Right ventricle myocardium superior (tissue), 1 donor: ENCODE results near the gene DPP3. TPM values are rescaled to one million over a fixed set of nuclear protein-coding genes. Genes with fewer than 3 reads are reported as not detected.
"Not testable (repeated sequence)": the region's sequence is repeated elsewhere in the genome, so short reads cannot be mapped to it uniquely, and the experiment has no call there.

Experiments
- ATAC-seq: fragments of 200-7000 bp; cut with Tn5 transposase; one replicate; pipeline ENCODE4 v1.9.1; 2020; ENCODE audit warnings: mild to moderate bottlenecking; ENCODE audit not compliant: poor library complexity
- DNase-seq: peaks from one replicate; pipeline ENCODE4 v3.0.0-alpha.2; 2020
- intact Hi-C: fragments of 100-400 bp; cut with DNase I; formaldehyde crosslinking; loops from one replicate; pipeline ENCODE4 v1.11.2; 2022
- total RNA-seq: library from RNA; stranded (reverse); fragmentation: NEBNext Ultra II Directional; extraction: Animal tissue kit (Norgen Biotek cat#: 25700); gene quantifications from one replicate; pipeline ENCODE4 v1.2.1, GENCODE V29; 2021
- donor health status: DM: no; HTN: yes; CAD: no; lungs with severe emphysema.

Gene DPP3
- total RNA-seq, 1 donor from 2014 or later, result 11.1 TPM

- no peak for DNase-seq
- intact Hi-C loops, result no loop called here
- ATAC-seq, result no peak
These were observed 28.9 kb downstream of the DPP3 start for GRCh38 chr11:66509131-66509561.

- intact Hi-C loops, result no loop called here
- ATAC-seq, result peak; percentile 98
These were observed 30.2 kb downstream of the DPP3 start, which contains the start of gene BBS1 for GRCh38 chr11:66510271-66510989. Gene BBS1, plus strand, starts transcription at chr11:66510635. Its CDS starts 25 bp downstream, at chr11:66510660.

GRCh38 chr11:66510990-66511339 lies 30.7 kb downstream of the DPP3 start:
- no peak for ATAC-seq
- DNase-seq, result no peak
- intact Hi-C loops, result no loop called here

More at GRCh38 chr11:66510271-66510989, 30.2 kb downstream of the DPP3 start, which contains the start of gene BBS1:
- DNase-seq, result peak; percentile 95

GRCh38 chr11:66523611-66524010 lies 43.4 kb downstream of the DPP3 start:
- intact Hi-C loops, result no loop called here
- DNase-seq (peak; percentile 72), ATAC-seq (peak; percentile 90)

GRCh38 chr11:66524304-66525040 lies 44.2 kb downstream of the DPP3 start:
- intact Hi-C loops, result no loop called here
- DNase-seq (no peak), ATAC-seq (peak; percentile 48)

GRCh38 chr11:66529069-66529468 lies 48.8 kb downstream of the DPP3 start:
- ATAC-seq (no peak), DNase-seq (no peak)
- intact Hi-C loops, result no loop called here

- ATAC-seq (no peak), DNase-seq (no peak)
- intact Hi-C loops, result no loop called here
These were observed 49.4 kb downstream of the DPP3 start for GRCh38 chr11:66529655-66530054.

GRCh38 chr11:66530927-66531709 lies 50.9 kb downstream of the DPP3 start:
- DNase-seq, result no peak
- intact Hi-C loops, result no loop called here
- ATAC-seq, result no peak

- ATAC-seq (no peak), DNase-seq (no peak)
- intact Hi-C loops, result no loop called here
These were observed 51.6 kb downstream of the DPP3 start for GRCh38 chr11:66531841-66532240.

GRCh38 chr11:66532784-66533183 lies 52.5 kb downstream of the DPP3 start:
- DNase-seq, result no peak
- intact Hi-C loops, result no loop called here
- ATAC-seq, result no peak

GRCh38 chr11:66539170-66539869 lies 59.1 kb downstream of the DPP3 start:
- ATAC-seq, result no peak
- intact Hi-C loops, result no loop called here
- no peak for DNase-seq

GRCh38 chr11:66539870-66540213 lies 59.6 kb downstream of the DPP3 start:
- no peak for ATAC-seq
- DNase-seq, result no peak
- intact Hi-C loops, result no loop called here

- ATAC-seq, DNase-seq, intact Hi-C loops: not testable (repeated sequence)
These were observed 60.4 kb downstream of the DPP3 start for GRCh38 chr11:66540598-66540997.

- ATAC-seq (no peak), DNase-seq (no peak)
- intact Hi-C loops, result no loop called here
These were observed 61.7 kb downstream of the DPP3 start for GRCh38 chr11:66541892-66542291.

- no peak for ATAC-seq
- intact Hi-C loops, result no loop called here
- DNase-seq, result no peak
These were observed 62.1 kb downstream of the DPP3 start for GRCh38 chr11:66542362-66542761.

- no peak for ATAC-seq
- intact Hi-C loops, result no loop called here
- peak; percentile 67 for DNase-seq
These were observed 63.3 kb downstream of the DPP3 start for GRCh38 chr11:66543263-66544107.

GRCh38 chr11:66544952-66545351 lies 64.7 kb downstream of the DPP3 start:
- DNase-seq, intact Hi-C loops, ATAC-seq: not testable (repeated sequence)
